GM18505 (cell line): ENCODE data around the gene RNASE9.
"Not testable (repeated sequence)": the region's sequence is repeated elsewhere in the genome, so short reads cannot be mapped to it uniquely, and the experiment has no call there.

ENCODE experiments used
- ATAC-seq: cut with Tn5 transposase; IDR thresholded peaks from one replicate; pipeline ENCODE4 v1.9.1; 2021; ENCODE audit not compliant: unreplicated experiment
- POLR2A ChIP-seq: IDR thresholded peaks from 4 replicates; pipeline ENCODE4 v1.6.1; 2011; ENCODE audit warnings: borderline replicate concordance; ENCODE audit not compliant: insufficient read depth, insufficient read length; ENCODE audit errors: extremely low read depth

The RNASE9 gene

GRCh38 chr14:20560961-20561360, at the start of gene RNASE9:
Gene RNASE9, minus strand, starts transcription at chr14:20561047.
- ATAC-seq = no peak
- no peak for TF ChIP-seq POLR2A

- no peak for ATAC-seq
- no peak for TF ChIP-seq POLR2A
These were observed 49.3 kb upstream of the RNASE9 start for GRCh38 chr14:20610002-20610765.

GRCh38 chr14:20609215-20610001, 48.6 kb upstream of the RNASE9 start:
- TF ChIP-seq POLR2A = no peak
- peak; percentile 18 for ATAC-seq

GRCh38 chr14:20608383-20609110, 47.7 kb upstream of the RNASE9 start:
- no peak for ATAC-seq
- TF ChIP-seq POLR2A = no peak

GRCh38 chr14:20607617-20608016, 46.8 kb upstream of the RNASE9 start:
- ATAC-seq = no peak
- no peak for TF ChIP-seq POLR2A

- TF ChIP-seq POLR2A = no peak
- no peak for ATAC-seq
These were observed 46.0 kb upstream of the RNASE9 start for GRCh38 chr14:20606902-20607242.

GRCh38 chr14:20606190-20606901, 45.5 kb upstream of the RNASE9 start:
- no peak for ATAC-seq
- TF ChIP-seq POLR2A = no peak

GRCh38 chr14:20603813-20604690, 43.2 kb upstream of the RNASE9 start:
- no peak for ATAC-seq
- TF ChIP-seq POLR2A = no peak

- no peak for TF ChIP-seq POLR2A
- no peak for ATAC-seq
These were observed 41.7 kb upstream of the RNASE9 start for GRCh38 chr14:20602583-20602982.

- TF ChIP-seq POLR2A = no peak
- ATAC-seq = no peak
These were observed 40.7 kb upstream of the RNASE9 start for GRCh38 chr14:20601522-20601921.

GRCh38 chr14:20597108-20597507, 36.3 kb upstream of the RNASE9 start:
- ATAC-seq = no peak
- no peak for TF ChIP-seq POLR2A

- ATAC-seq = not testable (repeated sequence)
These were observed 34.9 kb upstream of the RNASE9 start for GRCh38 chr14:20595726-20596125.
